ACC112 (cell line): ENCODE data around the gene ATG101.

Source experiments
- H2AFZ ChIP-seq: fragments of 200-600 bp; sonication (generic); one replicate; pipeline ENCODE4 v1.6.0; 2017; ENCODE audit warnings: antibody characterized with exemption, low read length; ENCODE audit not compliant: unreplicated experiment
- H3K27ac ChIP-seq: fragments of 200-600 bp; sonication (generic); 2 replicates; pipeline ENCODE4 v1.5.1; 2014; ENCODE audit warnings: low read depth, mild to moderate bottlenecking, antibody characterized with exemption, low read length, moderate library complexity
- H3K27me3 ChIP-seq: fragments of 200-600 bp; sonication (generic); 2 replicates; pipeline ENCODE4 v1.6.1; 2014; ENCODE audit warnings: mild to moderate bottlenecking, antibody characterized with exemption, low read length, moderate library complexity, mixed read lengths; ENCODE audit not compliant: insufficient read depth
- H3K36me3 ChIP-seq: fragments of 200-600 bp; sonication (generic); 2 replicates; pipeline ENCODE4 v1.6.1; 2016; ENCODE audit warnings: mild to moderate bottlenecking, antibody characterized with exemption, low read length, moderate library complexity, mixed read lengths; ENCODE audit not compliant: insufficient read depth
- H3K4me1 ChIP-seq: fragments of 200-600 bp; sonication (generic); one replicate; pipeline ENCODE4 v1.6.1; 2016; ENCODE audit warnings: low read length, mixed read lengths; ENCODE audit not compliant: insufficient read depth, unreplicated experiment, control insufficient read depth
- H3K4me3 ChIP-seq: fragments of 200-600 bp; sonication (generic); 2 replicates; pipeline ENCODE4 v1.5.1; 2014; ENCODE audit warnings: mild to moderate bottlenecking, low read depth, low read length
- H3K79me2 ChIP-seq: fragments of 200-600 bp; sonication (generic); one replicate; pipeline ENCODE4 v1.6.0; 2016; ENCODE audit warnings: low read length; ENCODE audit not compliant: control insufficient read depth, unreplicated experiment, insufficient read depth

ATG101 gene

DNA sequence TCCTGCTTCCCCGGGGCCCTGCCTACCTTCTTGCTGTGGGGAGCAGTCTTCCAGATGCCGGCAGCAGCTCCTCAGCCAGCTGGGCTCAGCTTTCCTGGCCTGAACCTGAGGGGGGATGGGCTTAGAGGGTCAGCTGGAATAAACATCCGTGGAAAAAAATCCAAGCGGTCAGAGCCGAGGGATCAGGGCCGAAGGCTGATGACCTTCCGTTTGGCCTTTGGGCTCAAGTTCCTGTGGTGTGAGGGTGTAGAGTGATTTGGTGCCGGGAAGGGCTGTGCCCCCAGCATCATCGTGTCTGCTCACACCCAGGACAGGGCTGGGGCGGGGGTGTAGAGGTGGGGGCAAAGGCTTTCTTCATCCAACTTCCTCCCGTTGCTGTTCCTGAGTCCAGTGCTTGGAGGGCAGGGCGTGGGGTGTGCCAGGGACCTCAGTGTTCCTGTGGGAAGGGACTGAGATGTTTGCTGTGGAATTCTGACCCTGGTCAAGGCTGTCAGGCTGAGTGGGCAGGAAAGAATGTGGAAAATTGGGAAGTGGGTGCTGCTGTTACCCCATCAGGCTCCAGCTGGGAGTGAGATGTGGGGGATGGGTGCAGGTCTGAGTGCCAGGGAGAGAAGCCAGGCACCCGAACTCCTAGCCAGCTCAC is 12.4 kb downstream of the ATG101 start:
- no peaks in the 10 kb centered on the region for H3K79me2 ChIP-seq
- H3K4me3 ChIP-seq: no peak overlapping the region; the same call in 1 of the 2 replicates
- H3K36me3 ChIP-seq: no peaks in the 10 kb centered on the region
- no peak overlapping the region for H2AFZ ChIP-seq
- peaks cover 16% of the 10 kb centered on the region for H3K4me1 ChIP-seq
- no peaks in the 10 kb centered on the region for H3K27me3 ChIP-seq
- peak overlapping the region; percentile 12; the same call in 1 of the 2 replicates for H3K27ac ChIP-seq

GRCh38 chr12:52082669-52082987 is 12.8 kb downstream of the ATG101 start:
- H3K27ac ChIP-seq: no peak overlapping the region
- no peak overlapping the region for H3K4me3 ChIP-seq

GRCh38 chr12:52082988-52083637 is 13.3 kb downstream of the ATG101 start:
- Histone ChIP-seq H3K4me1 (peaks cover 16% of the 10 kb centered on the region), H3K27ac (no peak overlapping the region), H3K36me3 (no peaks in the 10 kb centered on the region), H3K27me3 (no peaks in the 10 kb centered on the region), H2AFZ (no peak overlapping the region), H3K79me2 (no peaks in the 10 kb centered on the region), H3K4me3 (no peak overlapping the region)

More at GRCh38 chr12:52082669-52082987, 12.8 kb downstream of the ATG101 start:
- H3K27me3 ChIP-seq: no peaks in the 10 kb centered on the region
- peaks cover 16% of the 10 kb centered on the region for H3K4me1 ChIP-seq
- no peak overlapping the region for H2AFZ ChIP-seq
- no peaks in the 10 kb centered on the region for H3K79me2 ChIP-seq
- H3K36me3 ChIP-seq: no peaks in the 10 kb centered on the region

DNA sequence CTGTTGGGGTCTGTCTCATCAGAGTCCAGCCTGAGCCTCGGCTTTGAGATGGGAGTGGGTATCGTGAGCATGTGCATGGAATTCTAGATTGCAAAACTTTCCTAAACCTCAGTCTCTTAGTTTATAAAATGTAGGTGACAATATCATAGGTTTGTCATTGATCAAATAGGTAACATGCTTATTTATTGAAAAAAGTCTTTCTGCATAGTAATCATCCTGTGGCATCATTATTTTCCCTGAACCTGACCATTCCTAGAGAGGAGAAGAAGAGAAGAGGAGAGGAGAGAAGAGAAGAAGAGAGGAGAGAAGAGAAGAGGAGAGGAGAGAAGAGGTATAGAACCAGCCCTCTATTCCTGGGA is 13.8 kb downstream of the ATG101 start:
- Histone ChIP-seq H3K4me3 (no peak overlapping the region), H3K27ac (no peak overlapping the region), H3K79me2 (no peaks in the 10 kb centered on the region), H3K27me3 (no peaks in the 10 kb centered on the region), H3K4me1 (peaks cover 16% of the 10 kb centered on the region), H3K36me3 (no peaks in the 10 kb centered on the region), H2AFZ (no peak overlapping the region)

DNA sequence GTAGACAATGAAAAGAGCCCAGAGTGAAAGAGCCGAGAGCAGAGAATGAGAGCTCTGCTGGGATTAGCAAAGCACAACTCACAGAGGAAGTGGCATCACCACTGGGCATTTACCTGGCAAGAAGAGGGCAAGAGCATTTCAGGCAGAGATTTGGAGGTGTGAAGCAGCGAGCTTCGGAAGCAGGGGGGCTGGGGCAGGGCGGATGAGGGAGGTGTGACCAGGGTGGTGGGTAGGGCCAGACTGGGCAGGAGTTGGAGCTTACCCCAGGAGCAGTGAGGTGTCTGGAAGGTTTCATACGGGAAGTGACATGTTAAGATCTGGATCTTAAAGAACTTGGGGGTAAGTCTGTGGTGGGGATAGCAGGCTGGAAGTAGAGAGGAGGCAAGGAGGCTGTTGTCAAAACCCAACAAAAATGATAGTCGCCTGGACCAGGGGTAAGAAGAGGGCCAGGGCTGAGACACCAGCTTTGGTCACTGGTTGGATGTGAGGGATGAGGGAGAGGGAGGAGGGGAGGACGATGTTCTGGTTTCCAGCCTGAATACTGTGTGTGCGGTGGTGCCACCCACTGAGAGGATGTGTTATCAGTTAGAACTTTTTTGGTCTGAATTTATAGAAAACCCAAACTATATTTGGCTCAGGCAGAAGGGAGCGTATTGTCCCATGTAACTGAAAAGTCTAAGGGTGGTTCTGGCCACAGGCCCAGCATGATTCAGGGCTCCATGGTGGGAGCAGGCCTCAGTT is 14.9 kb downstream of the ATG101 start:
- Histone ChIP-seq H3K27me3 (peaks cover 3% of the 10 kb centered on the region; the same call in 1 of the 2 replicates), H2AFZ (no peak overlapping the region), H3K27ac (no peak overlapping the region), H3K79me2 (no peaks in the 10 kb centered on the region), H3K4me1 (peaks cover 16% of the 10 kb centered on the region), H3K36me3 (no peaks in the 10 kb centered on the region), H3K4me3 (no peak overlapping the region)

DNA sequence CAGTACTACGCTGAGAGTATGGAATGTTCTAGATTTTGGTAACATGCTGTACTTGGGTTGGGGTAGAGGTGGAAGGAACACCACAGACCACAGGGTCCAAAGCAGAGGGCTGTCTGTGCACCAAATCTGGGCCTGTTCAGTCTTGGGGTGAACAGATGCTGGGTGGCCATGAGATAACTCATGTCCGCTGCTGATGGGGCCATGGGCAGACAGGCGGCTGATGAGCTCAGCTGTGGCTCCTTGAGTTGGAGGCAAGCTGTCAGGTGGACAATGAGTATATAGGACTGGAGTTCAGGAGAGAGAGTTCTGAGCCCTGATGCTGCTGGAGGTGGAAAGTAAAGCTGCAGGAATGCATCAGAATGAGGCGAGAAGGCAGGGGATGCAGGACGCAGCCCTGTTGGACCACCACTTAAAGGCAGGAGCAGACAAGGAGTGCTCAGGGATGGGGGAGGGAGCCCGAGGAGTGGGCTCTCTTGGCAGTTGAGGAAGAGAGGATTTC is 16.0 kb downstream of the ATG101 start:
- no peak overlapping the region for H3K27ac ChIP-seq
- no peaks in the 10 kb centered on the region for H3K36me3 ChIP-seq
- no peak overlapping the region for H3K4me3 ChIP-seq
- no peaks in the 10 kb centered on the region for H3K79me2 ChIP-seq
- peaks cover 10% of the 10 kb centered on the region for H3K27me3 ChIP-seq
- H2AFZ ChIP-seq: no peak overlapping the region
- H3K4me1 ChIP-seq: peaks cover 16% of the 10 kb centered on the region

DNA sequence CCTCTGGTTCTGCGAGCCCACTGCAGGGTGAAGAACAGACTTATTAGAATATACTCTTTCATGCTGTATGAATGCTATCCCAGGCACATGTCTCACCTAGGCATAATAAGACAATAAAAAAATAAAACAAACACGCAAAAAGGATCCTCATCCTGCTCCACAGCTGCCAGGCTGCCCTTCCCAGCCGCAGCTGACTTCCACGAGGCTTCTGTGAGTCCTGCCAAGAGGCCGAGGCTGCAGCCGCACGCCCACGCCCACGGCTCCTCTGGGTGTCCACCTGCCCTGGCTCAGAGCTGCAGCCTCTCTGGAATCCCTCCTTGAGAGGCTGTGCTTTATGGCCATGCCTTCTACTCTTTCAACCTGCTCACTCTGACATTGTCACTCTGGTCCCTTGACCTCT is 16.6 kb downstream of the ATG101 start:
- no peaks in the 10 kb centered on the region for H3K79me2 ChIP-seq
- no peak overlapping the region for H3K27ac ChIP-seq
- peaks cover 17% of the 10 kb centered on the region for H3K27me3 ChIP-seq
- peaks cover 11% of the 10 kb centered on the region for H3K4me1 ChIP-seq
- H3K4me3 ChIP-seq: no peak overlapping the region
- H3K36me3 ChIP-seq: no peaks in the 10 kb centered on the region
- H2AFZ ChIP-seq: no peak overlapping the region

GRCh38 chr12:52086944-52087835 is 17.4 kb downstream of the ATG101 start:
- H3K36me3 ChIP-seq: no peaks in the 10 kb centered on the region
- peaks cover 25% of the 10 kb centered on the region for H3K27me3 ChIP-seq
- no peak overlapping the region for H3K4me3 ChIP-seq
- H2AFZ ChIP-seq: no peak overlapping the region
- no peaks in the 10 kb centered on the region for H3K79me2 ChIP-seq
- H3K27ac ChIP-seq: no peak overlapping the region
- peaks cover 3% of the 10 kb centered on the region for H3K4me1 ChIP-seq

GRCh38 chr12:52087961-52088820 is 18.4 kb downstream of the ATG101 start:
- no peak overlapping the region for H3K4me3 ChIP-seq
- H2AFZ ChIP-seq: no peak overlapping the region
- H3K36me3 ChIP-seq: no peaks in the 10 kb centered on the region
- no peaks in the 10 kb centered on the region for H3K79me2 ChIP-seq
- H3K27ac ChIP-seq: no peak overlapping the region
- H3K4me1 ChIP-seq: no peaks in the 10 kb centered on the region
- peaks cover 29% of the 10 kb centered on the region for H3K27me3 ChIP-seq
